Posterior vena cava (tissue), 2 donors: ENCODE results near the gene RPAP3. TPM values are rescaled to one million over a fixed set of nuclear protein-coding genes. Genes with fewer than 3 reads are reported as not detected.
"Not testable (repeated sequence)": the region's sequence is repeated elsewhere in the genome, so short reads cannot be mapped to it uniquely, and the experiment has no call there.

Experiments
- DNase-seq: peaks from one replicate; pipeline ENCODE4 v3.0.0-alpha.2; 2020; ENCODE audit warnings: low spot score
- intact Hi-C, 2 donors: fragments of 100-400 bp; cut with DNase I; formaldehyde crosslinking; loops; one replicate each; pipeline versions ENCODE4 v1.14.1 to v1.14.2; 2022 to 2023
- total RNA-seq, 2 donors: library from RNA; stranded (reverse); fragmentation: NEBNext Ultra II Directional; extraction: Animal tissue kit (Norgen Biotek cat#: 25700); gene quantifications; one replicate each; pipeline ENCODE4 v1.2.1, GENCODE V29; 2021
- donor health status: DM: yes; HTN: yes; CAD: no.
- donor health status: DM: yes; HTN: yes; CAD: no.

RPAP3 gene
- total RNA-seq, 2 donors from 2014 or later, result 23.2 to 24.0 TPM

- intact Hi-C loops, result no loop called here
- no peak for DNase-seq
Measured at GRCh38 chr12:47705229-47705565, 633 bp downstream of the RPAP3 start.

- DNase-seq, result no peak
- intact Hi-C loops, result no loop called here
Measured at GRCh38 chr12:47704719-47705118, 1.1 kb downstream of the RPAP3 start.

- no peak for DNase-seq
- intact Hi-C loops, result no loop called here
Measured at GRCh38 chr12:47700263-47700662, 5.6 kb downstream of the RPAP3 start.

- intact Hi-C loops, result no loop called here
- no peak for DNase-seq
Measured at GRCh38 chr12:47698631-47699030, 7.2 kb downstream of the RPAP3 start.

GRCh38 chr12:47698055-47698454 lies 7.8 kb downstream of the RPAP3 start:
- DNase-seq, result no peak
- intact Hi-C loops, result no loop called here

GRCh38 chr12:47689215-47689614 lies 16.6 kb downstream of the RPAP3 start:
- intact Hi-C loops, result no loop called here
- DNase-seq, result no peak

- no peak for DNase-seq
- intact Hi-C loops, result no loop called here
Measured at GRCh38 chr12:47687636-47688035, 18.2 kb downstream of the RPAP3 start.

GRCh38 chr12:47686645-47687240 lies 19.1 kb downstream of the RPAP3 start:
- DNase-seq, result no peak
- intact Hi-C loops, result no loop called here

GRCh38 chr12:47679785-47680184 lies 26.0 kb downstream of the RPAP3 start:
- intact Hi-C loops, result no loop called here
- DNase-seq, result no peak

GRCh38 chr12:47672068-47672467 lies 33.8 kb downstream of the RPAP3 start:
- intact Hi-C loops, result no loop called here
- no peak for DNase-seq

- intact Hi-C loops, DNase-seq: not testable (repeated sequence)
Measured at GRCh38 chr12:47667935-47668334, 37.9 kb downstream of the RPAP3 start.

- DNase-seq, result no peak
Measured at GRCh38 chr12:47652521-47653234, 53.2 kb downstream of the RPAP3 start.

GRCh38 chr12:47651368-47652254 lies 54.2 kb downstream of the RPAP3 start:
- peak; percentile 83 for DNase-seq
- intact Hi-C loops, result loop anchor here in 1 of 2 donors (5.0 kb wide), 1 partner anchor 1026 kb away; no protein-coding TSS in a partner anchor

More at GRCh38 chr12:47652521-47653234, 53.2 kb downstream of the RPAP3 start:
- intact Hi-C loops, result loop anchor here in 1 of 2 donors (5.0 kb wide), 1 partner anchor 1025 kb away; no protein-coding TSS in a partner anchor

- intact Hi-C loops, result loop anchor here in 1 of 2 donors (5.0 kb wide), 1 partner anchor 1027 kb away; no protein-coding TSS in a partner anchor
Measured at GRCh38 chr12:47650469-47650868, 55.4 kb downstream of the RPAP3 start.

GRCh38 chr12:47649381-47649780 lies 56.4 kb downstream of the RPAP3 start:
- intact Hi-C loops, result no loop called here

More at GRCh38 chr12:47650469-47650868, 55.4 kb downstream of the RPAP3 start:
- no peak for DNase-seq

GRCh38 chr12:47648056-47648579 lies 57.7 kb downstream of the RPAP3 start:
- no peak for DNase-seq
- intact Hi-C loops, result no loop called here

More at GRCh38 chr12:47649381-47649780, 56.4 kb downstream of the RPAP3 start:
- no peak for DNase-seq

- DNase-seq, intact Hi-C loops: not testable (repeated sequence)
Measured at GRCh38 chr12:47642310-47642709, 63.5 kb downstream of the RPAP3 start.

GRCh38 chr12:47636908-47637780 lies 68.7 kb downstream of the RPAP3 start:
- intact Hi-C loops, result no loop called here

GRCh38 chr12:47635770-47636169 lies 70.1 kb downstream of the RPAP3 start:
- DNase-seq, intact Hi-C loops: not testable (repeated sequence)

More at GRCh38 chr12:47636908-47637780, 68.7 kb downstream of the RPAP3 start:
- no peak for DNase-seq
